ENCODE results near the gene STK17A.
"Not testable (repeated sequence)": the region's sequence is repeated elsewhere in the genome, so short reads cannot be mapped to it uniquely, and the experiment has no call there.

Gene STK17A

GRCh38 chr7:43577485-43577951 lies 5.4 kb upstream of the STK17A start:
- FAIRE-seq (no peak), DNase-seq (ENCODE audit: insufficient read length, low spot score) (no peak)
- TF ChIP-seq POLR2A (IDR thresholded peaks at IDR 0.05; ENCODE audit: low read depth, low read length): no peak

GRCh38 chr7:43583424-43584194 lies 701 bp downstream of the STK17A start:
- peak; percentile 71 for FAIRE-seq
- TF ChIP-seq POLR2A (IDR thresholded peaks at IDR 0.05; ENCODE audit: low read depth, low read length): peak; percentile 59
- peak; percentile 56 for DNase-seq (ENCODE audit: insufficient read length, low spot score)

- no peak for TF ChIP-seq POLR2A (IDR thresholded peaks at IDR 0.05; ENCODE audit: low read depth, low read length)
- FAIRE-seq (peak; percentile 90), DNase-seq (ENCODE audit: insufficient read length, low spot score) (no peak)
Measured at GRCh38 chr7:43584195-43584586, 1.3 kb downstream of the STK17A start.

GRCh38 chr7:43584733-43585132 lies 1.8 kb downstream of the STK17A start:
- not testable (repeated sequence) for DNase-seq (ENCODE audit: insufficient read length, low spot score)
- peak; percentile 33 for FAIRE-seq

DNA sequence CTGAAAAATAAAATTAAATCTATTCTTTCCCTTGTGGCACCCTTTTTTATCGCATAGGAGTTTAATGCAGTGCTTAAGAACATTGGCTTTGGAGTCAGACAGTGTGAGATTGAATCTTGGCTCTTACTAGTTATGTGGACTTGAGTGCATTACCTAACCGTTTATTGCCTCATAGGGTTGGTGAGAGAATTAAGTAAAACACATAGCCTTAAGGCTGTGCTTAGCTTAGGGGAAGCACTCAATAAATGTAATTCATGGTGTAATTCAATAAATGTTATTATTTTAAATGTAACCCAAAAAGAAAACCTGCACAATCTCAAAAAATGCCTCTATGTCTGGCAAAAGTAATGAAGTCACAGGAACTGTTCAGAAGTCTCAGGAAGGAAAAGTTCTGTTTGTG lies 2.7 kb downstream of the STK17A start:
- DNase-seq (ENCODE audit: insufficient read length, low spot score) (no peak), FAIRE-seq (peak; percentile 64)
- TF ChIP-seq POLR2A (IDR thresholded peaks at IDR 0.05; ENCODE audit: low read depth, low read length): no peak

GRCh38 chr7:43586251-43586900 lies 3.5 kb downstream of the STK17A start:
- DNase-seq (ENCODE audit: insufficient read length, low spot score) (no peak), FAIRE-seq (peak; percentile 55)
- TF ChIP-seq POLR2A (IDR thresholded peaks at IDR 0.05; ENCODE audit: low read depth, low read length): no peak

DNA sequence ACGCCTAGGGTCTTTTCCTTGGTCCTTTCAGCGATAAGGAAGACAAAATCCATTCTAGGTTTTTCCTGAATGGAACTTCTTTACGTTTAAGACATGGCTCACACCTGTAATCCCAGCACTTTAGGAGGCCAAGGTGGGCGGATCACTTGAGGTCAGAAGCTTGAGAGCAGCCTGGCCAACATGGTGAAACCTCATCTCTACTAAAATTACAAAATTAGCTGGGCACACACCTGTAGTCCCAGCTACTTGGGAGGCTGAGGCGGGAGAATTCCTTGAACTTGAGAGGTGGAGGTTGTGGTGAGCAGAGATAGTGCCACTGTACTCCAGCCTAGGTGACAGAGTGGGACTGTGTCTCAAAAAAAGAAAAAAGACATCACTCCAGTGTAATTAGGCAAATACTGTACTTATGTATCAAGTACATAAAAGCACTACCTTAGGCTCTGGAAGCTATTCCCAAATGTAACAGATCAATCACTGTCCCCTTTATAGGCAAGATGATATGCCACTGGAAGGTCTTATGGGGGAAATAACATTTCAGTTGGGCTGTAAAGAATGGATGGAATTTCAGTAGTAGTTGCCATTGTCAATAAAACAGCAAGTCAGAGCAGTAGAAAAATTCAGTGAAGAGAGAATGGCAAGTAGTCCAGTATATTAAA lies 5.7 kb downstream of the STK17A start:
- no peak for TF ChIP-seq POLR2A (IDR thresholded peaks at IDR 0.05; ENCODE audit: low read depth, low read length)
- DNase-seq (ENCODE audit: insufficient read length, low spot score) (no peak), FAIRE-seq (peak; percentile 27)

GRCh38 chr7:43589133-43589478 lies 6.2 kb downstream of the STK17A start:
- no peak for TF ChIP-seq POLR2A (IDR thresholded peaks at IDR 0.05; ENCODE audit: low read depth, low read length)
- FAIRE-seq (no peak), DNase-seq (ENCODE audit: insufficient read length, low spot score) (no peak)

DNA sequence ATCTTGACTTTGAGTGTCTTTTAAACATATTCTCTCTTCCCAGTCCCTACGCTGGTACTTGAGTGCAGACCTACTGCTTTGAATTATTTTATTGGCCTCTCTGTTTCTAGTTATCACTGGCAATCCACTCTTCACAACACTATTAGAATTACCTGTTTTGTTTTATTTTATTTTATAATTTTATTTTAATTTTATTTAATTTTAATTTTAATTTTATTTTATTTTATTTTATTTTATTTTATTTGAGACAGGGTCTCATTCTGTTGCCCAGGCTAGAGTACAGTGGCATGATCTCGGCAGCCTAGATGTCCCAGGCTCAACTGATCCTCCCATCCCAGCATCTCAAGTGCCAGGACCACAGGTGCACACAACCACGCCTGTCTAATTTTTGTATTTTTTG lies 6.8 kb downstream of the STK17A start:
- no peak for TF ChIP-seq POLR2A (IDR thresholded peaks at IDR 0.05; ENCODE audit: low read depth, low read length)
- FAIRE-seq (no peak), DNase-seq (ENCODE audit: insufficient read length, low spot score) (no peak)

GRCh38 chr7:43590862-43591557 lies 8.1 kb downstream of the STK17A start:
- DNase-seq (ENCODE audit: insufficient read length, low spot score) (no peak), FAIRE-seq (peak; percentile 58)
- no peak for TF ChIP-seq POLR2A (IDR thresholded peaks at IDR 0.05; ENCODE audit: low read depth, low read length)

GRCh38 chr7:43591558-43592180 lies 8.8 kb downstream of the STK17A start:
- no peak for TF ChIP-seq POLR2A (IDR thresholded peaks at IDR 0.05; ENCODE audit: low read depth, low read length)
- no peak for DNase-seq (ENCODE audit: insufficient read length, low spot score)
- peak; percentile 87 for FAIRE-seq

GRCh38 chr7:43592326-43592725 lies 9.4 kb downstream of the STK17A start:
- DNase-seq (ENCODE audit: insufficient read length, low spot score): no peak
- TF ChIP-seq POLR2A (IDR thresholded peaks at IDR 0.05; ENCODE audit: low read depth, low read length): no peak
- FAIRE-seq: no peak

- TF ChIP-seq POLR2A (IDR thresholded peaks at IDR 0.05; ENCODE audit: low read depth, low read length): no peak
- DNase-seq (ENCODE audit: insufficient read length, low spot score): no peak
- FAIRE-seq: peak; percentile 33
Measured at GRCh38 chr7:43593010-43593409, 10.1 kb downstream of the STK17A start.

DNA sequence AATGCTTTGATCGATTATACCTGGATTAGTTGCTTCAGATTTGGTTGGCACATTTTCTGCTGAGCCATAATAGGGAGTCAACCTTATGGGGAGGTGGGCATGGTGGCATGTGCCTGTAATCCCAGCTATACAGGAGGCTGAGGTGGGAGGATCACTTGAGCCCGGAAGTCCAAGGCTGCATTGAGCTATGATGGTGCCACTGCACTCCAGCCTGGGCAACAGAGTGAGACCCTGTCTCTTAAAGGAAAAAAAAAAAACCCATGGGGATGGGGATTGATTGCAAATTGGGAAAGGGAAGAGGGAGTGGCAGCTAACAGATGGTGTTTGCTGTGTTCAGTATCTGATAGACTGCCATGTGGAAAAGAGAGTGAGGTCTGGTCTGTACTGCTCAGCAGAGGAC lies 11.1 kb downstream of the STK17A start:
- no peak for TF ChIP-seq POLR2A (IDR thresholded peaks at IDR 0.05; ENCODE audit: low read depth, low read length)
- FAIRE-seq (no peak), DNase-seq (ENCODE audit: insufficient read length, low spot score) (no peak)

GRCh38 chr7:43596426-43596825 lies 13.5 kb downstream of the STK17A start:
- not testable (repeated sequence) for DNase-seq (ENCODE audit: insufficient read length, low spot score); FAIRE-seq
